ENCODE data around the gene KDR.

KDR gene

GRCh38 chr4:55029821-55030503, 95.4 kb downstream of the KDR start:
- no peak for DNase-seq (ENCODE audit: low spot score)

DNA sequence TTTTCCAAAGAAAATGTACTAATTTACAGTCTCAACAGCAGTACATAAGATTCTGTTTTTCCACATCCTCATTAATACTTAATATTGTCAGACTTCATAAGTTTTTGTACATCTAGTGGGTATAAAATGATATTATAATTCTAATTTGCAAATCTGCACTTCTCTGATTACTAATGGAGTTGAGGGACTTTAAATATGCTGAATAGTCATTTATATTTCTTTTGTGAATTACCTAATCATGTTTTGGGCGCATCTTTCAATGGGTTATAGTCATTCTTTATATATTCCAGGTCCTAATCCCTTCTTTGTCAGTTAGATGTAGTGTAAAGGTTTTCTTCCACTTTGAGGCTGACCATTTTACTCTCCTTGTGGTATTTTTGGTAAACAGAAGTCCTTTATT, 96.1 kb downstream of the KDR start:
- no peak for DNase-seq (ENCODE audit: low spot score)

Measured in D341Med (cell line).